ENCODE data around the gene SPACA9.

The SPACA9 gene

DNA sequence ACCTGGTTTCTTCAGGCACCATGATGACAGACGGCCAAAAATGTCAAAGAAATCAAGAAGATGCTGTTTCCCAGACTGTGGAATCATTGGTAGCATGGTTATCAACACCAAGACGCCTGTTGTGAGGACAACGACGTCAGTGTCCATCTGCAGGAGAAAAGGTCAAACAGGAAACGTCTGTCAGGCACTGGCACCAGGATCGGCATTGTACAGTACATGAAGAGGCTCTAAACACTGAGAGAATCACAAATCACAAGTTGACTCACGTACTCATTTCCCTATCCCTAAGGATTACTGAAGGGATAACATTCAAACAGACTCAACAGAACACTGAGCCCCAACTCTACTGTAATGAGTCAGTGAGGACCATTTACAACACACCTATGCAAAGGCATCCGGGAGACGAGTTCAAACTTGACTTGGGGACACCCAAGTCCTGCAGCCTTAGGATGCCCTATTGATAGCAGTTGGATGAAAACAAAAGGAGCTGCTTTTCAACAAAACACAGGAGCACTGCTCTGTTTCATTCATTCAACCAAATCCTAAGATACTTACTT is 44.7 kb downstream of the SPACA9 start:
- H3K36me3 Mint-ChIP-seq: peaks cover 28% of the 10 kb centered on the region
- no peak overlapping the region for H3K27ac Mint-ChIP-seq
- no peaks in the 10 kb centered on the region for H3K4me1 Mint-ChIP-seq (ENCODE audit: low read depth)
- H3K9me3 Mint-ChIP-seq (ENCODE audit: low read depth): no peaks in the 10 kb centered on the region
- H3K4me3 Mint-ChIP-seq: no peak overlapping the region
- H3K27me3 Mint-ChIP-seq: no peaks in the 10 kb centered on the region

DNA sequence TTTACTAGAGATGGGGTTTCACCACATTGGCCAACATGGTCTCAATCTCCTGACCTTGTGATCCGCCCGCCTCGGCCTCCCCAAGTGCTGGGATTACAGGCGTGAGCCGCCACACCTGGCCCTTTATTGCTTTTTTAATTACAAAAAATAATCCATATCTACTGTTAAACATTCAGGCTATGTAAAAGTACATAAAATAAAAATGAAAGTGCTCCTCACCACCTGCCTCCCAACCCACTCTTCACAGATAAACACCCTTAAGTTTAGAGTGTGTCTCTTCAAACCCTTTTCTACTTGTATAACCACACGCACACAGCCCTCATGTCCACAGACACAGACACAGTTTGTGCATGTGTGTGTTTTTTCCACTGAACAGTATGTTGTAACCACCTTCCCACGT is 49.0 kb downstream of the SPACA9 start:
- no peak overlapping the region for H3K4me3 Mint-ChIP-seq
- no peaks in the 10 kb centered on the region for H3K9me3 Mint-ChIP-seq (ENCODE audit: low read depth)
- H3K4me1 Mint-ChIP-seq (ENCODE audit: low read depth): peaks cover 1% of the 10 kb centered on the region
- H3K27ac Mint-ChIP-seq: no peak overlapping the region
- H3K36me3 Mint-ChIP-seq: peaks cover 22% of the 10 kb centered on the region
- no peaks in the 10 kb centered on the region for H3K27me3 Mint-ChIP-seq

DNA sequence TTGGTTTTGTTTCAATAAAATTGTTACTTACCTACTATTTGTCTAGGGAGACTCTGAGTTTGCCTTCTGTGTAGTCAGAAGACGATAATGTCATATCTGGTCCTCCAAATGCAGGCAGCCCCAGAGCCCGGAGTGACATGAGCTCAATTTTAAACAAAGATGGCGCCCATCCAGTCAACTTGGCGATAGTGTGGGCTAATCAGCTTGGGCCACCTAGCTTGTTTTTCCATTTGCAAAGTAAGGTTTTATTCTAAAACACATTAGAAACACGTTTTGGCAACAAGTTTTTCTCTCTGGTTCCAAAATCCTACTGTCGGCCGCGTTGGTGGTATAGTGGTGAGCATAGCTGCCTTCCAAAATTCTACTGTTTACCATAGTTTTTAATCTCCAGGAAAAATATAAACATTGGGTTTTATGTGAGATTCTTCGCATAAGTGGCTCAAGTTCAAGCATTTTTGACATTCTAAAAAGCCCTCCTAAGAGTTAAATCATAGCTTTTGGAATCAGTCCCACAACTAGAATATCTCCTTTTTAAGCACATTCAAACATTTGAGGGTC is 52.6 kb downstream of the SPACA9 start:
- no peak overlapping the region for H3K4me3 Mint-ChIP-seq
- H3K27ac Mint-ChIP-seq: no peak overlapping the region

GRCh38 chr9:132935026-132935425 is 56.3 kb downstream of the SPACA9 start:
- Mint-ChIP-seq H3K4me3 (no peak overlapping the region), H3K27me3 (no peaks in the 10 kb centered on the region), H3K36me3 (peaks cover 8% of the 10 kb centered on the region), H3K9me3 (ENCODE audit: low read depth) (no peaks in the 10 kb centered on the region), H3K27ac (no peak overlapping the region), H3K4me1 (ENCODE audit: low read depth) (peaks cover 3% of the 10 kb centered on the region)

More for the DNA sequence above, 52.6 kb downstream of the SPACA9 start:
- peaks cover 17% of the 10 kb centered on the region for H3K36me3 Mint-ChIP-seq
- no peaks in the 10 kb centered on the region for H3K9me3 Mint-ChIP-seq (ENCODE audit: low read depth)
- H3K27me3 Mint-ChIP-seq: no peaks in the 10 kb centered on the region
- H3K4me1 Mint-ChIP-seq (ENCODE audit: low read depth): peaks cover 4% of the 10 kb centered on the region

DNA sequence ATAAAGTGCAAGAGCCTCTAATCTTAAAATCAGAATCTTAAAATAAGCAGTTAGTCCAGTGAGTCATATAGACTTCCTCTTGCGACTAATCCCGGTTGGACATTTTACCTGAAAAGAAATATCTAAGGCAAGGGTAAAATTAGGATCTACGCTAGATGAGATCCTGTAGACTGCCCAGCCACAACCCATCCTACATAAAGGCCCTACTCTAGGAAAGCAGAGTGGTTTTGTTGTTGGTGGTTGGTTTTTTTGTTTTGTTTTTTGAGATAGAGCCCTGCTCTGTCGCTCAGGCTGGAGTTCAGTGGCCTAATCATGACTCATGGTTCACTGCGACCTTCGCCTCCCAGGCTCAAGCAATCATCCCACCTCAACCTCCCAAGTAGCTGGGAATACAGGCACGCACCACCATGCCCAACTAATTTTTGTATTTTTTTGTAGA is 58.8 kb downstream of the SPACA9 start:
- Mint-ChIP-seq H3K4me1 (ENCODE audit: low read depth) (peaks cover 10% of the 10 kb centered on the region), H3K27ac (no peak overlapping the region), H3K4me3 (no peak overlapping the region), H3K36me3 (peaks cover 6% of the 10 kb centered on the region), H3K27me3 (no peaks in the 10 kb centered on the region), H3K9me3 (ENCODE audit: low read depth) (no peaks in the 10 kb centered on the region)

- no peak overlapping the region for H3K27ac Mint-ChIP-seq
Measured at GRCh38 chr9:132939169-132939568, 60.5 kb downstream of the SPACA9 start.

More at GRCh38 chr9:132939169-132939568, 60.5 kb downstream of the SPACA9 start:
- Mint-ChIP-seq H3K27me3 (no peaks in the 10 kb centered on the region), H3K9me3 (ENCODE audit: low read depth) (no peaks in the 10 kb centered on the region), H3K4me1 (ENCODE audit: low read depth) (peaks cover 19% of the 10 kb centered on the region), H3K36me3 (no peaks in the 10 kb centered on the region), H3K4me3 (no peak overlapping the region)

Data from activated naive CD8-positive, alpha-beta T cell (primary cell).